NCI-H1436 (cell line): Measurements from ENCODE around the gene GRB7.
"Not testable (repeated sequence)": the region's sequence is repeated elsewhere in the genome, so short reads cannot be mapped to it uniquely, and the experiment has no call there.

Experiments
- DNase-seq: peaks from one replicate; lab custom pipeline; 2025; lab: John Stamatoyannopoulos, UW

GRB7 gene

GRCh38 chr17:39751637-39752036 is 13.9 kb downstream of the GRB7 start:
- no peak for DNase-seq

- no peak for DNase-seq
Observed at GRCh38 chr17:39752241-39752881, 14.6 kb downstream of the GRB7 start.

GRCh38 chr17:39753514-39754160 is 15.9 kb downstream of the GRB7 start:
- DNase-seq, result peak; percentile 69

- peak; percentile 84 for DNase-seq
Observed at GRCh38 chr17:39754161-39754957, 16.6 kb downstream of the GRB7 start.

GRCh38 chr17:39754958-39755553 is 17.3 kb downstream of the GRB7 start:
- no peak for DNase-seq

- DNase-seq, result no peak
Observed at GRCh38 chr17:39755554-39756379, 18.0 kb downstream of the GRB7 start.

GRCh38 chr17:39756380-39757079 is 18.8 kb downstream of the GRB7 start:
- DNase-seq, result no peak

- no peak for DNase-seq
Observed at GRCh38 chr17:39757176-39757662, 19.5 kb downstream of the GRB7 start.

GRCh38 chr17:39757931-39758873 is 20.5 kb downstream of the GRB7 start:
- no peak for DNase-seq

GRCh38 chr17:39759204-39759603 is 21.5 kb downstream of the GRB7 start:
- no peak for DNase-seq

GRCh38 chr17:39761861-39762496 is 24.2 kb downstream of the GRB7 start:
- DNase-seq, result no peak

- DNase-seq, result no peak
Observed at GRCh38 chr17:39763051-39763820, 25.5 kb downstream of the GRB7 start.

GRCh38 chr17:39764171-39764570 is 26.4 kb downstream of the GRB7 start:
- not testable (repeated sequence) for DNase-seq

- DNase-seq, result no peak
Observed at GRCh38 chr17:39765175-39765574, 27.4 kb downstream of the GRB7 start.

- no peak for DNase-seq
Observed at GRCh38 chr17:39765766-39766165, 28.0 kb downstream of the GRB7 start.

GRCh38 chr17:39767147-39767546 is 29.4 kb downstream of the GRB7 start:
- DNase-seq, result no peak

- DNase-seq, result peak; percentile 75
Observed at GRCh38 chr17:39769974-39770587, 32.3 kb downstream of the GRB7 start.

GRCh38 chr17:39772415-39772814 is 34.7 kb downstream of the GRB7 start:
- DNase-seq, result no peak
